ENCODE measurements around the gene THADA. TPM values are rescaled to one million over a fixed set of nuclear protein-coding genes. Genes with fewer than 3 reads are reported as not detected.

THADA gene
- polyA plus RNA-seq, 1 experiment, result 21.6 TPM

DNA sequence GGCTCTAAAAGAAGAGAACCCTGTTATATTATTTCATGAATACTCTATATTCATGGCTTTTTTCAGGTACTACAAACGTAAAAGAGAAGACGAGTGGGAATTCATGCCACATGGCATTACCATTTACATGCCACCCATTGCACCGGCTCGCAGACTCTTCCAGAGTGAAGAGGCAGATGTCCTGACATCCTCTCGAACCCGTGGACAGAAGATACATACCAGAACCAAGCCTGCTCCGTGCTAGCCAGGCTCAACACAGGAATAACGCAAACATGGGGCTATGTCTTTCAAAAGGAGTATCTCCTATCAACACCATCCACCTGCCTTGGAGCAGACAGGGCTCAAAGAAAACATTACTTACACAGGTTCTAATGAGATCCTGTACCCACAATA, 168.8 kb downstream of the THADA start:
- POLR2A ChIA-PET, result interaction anchor here (1.0 kb wide), 1 partner anchor 200 kb away, joined by 5 read pairs; the partner anchor contains the start of gene ZFP36L2

DNA sequence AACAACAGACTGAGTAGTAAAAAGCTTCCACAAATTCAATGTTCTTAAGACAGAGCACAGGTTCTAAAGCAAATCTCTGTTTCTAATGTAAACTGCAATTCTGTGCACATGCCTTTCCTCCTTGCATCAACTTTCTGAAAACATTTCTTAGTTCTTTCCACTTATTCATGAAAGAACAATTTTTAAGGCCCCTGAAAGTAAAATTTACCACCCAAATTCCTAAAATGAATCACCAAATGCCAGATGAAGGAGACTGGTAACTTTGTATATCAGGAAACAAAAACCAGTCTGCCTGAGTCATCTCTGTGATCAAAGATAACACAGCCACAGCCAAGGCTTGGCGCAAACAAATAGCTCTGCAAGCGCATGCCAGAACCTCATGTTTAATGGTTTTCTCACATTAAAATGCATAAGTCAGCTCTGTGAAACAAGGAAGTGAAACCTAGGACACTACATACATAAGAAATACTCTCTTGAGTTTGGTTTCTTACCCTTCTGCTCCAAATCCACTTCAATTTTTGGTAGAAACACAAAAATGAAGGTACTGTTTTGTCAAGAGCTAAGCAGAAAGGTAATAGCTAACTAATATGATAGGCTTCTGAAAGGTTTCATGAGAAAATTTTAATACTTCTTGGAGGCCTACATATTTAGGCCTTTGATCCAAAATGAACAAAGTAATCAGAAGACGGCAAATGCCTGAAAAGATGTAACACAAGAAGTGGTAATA, 169.4 kb downstream of the THADA start:
- H3K27me3 ChIP-seq (ENCODE audit: control insufficient read depth, insufficient read depth, low read length), result no peaks in the 10 kb centered on the region
- ChIA-PET POLR2A (interaction anchor here (0.6 to 1.0 kb wide), 2 partner anchors 185 to 200 kb away, joined by 3 to 5 read pairs; partner anchors contain the start of gene ZFP36L2), CTCF (no interaction called here)
- H3K36me3 ChIP-seq (ENCODE audit: control insufficient read depth, insufficient read depth, low read length), result no peaks in the 10 kb centered on the region
- peak; percentile 98 for DNase-seq (ENCODE audit: low read depth)
- H3K4me3 ChIP-seq (ENCODE audit: low read depth, low read length), result no peak overlapping the region
- TF ChIP-seq, protein P1, sequence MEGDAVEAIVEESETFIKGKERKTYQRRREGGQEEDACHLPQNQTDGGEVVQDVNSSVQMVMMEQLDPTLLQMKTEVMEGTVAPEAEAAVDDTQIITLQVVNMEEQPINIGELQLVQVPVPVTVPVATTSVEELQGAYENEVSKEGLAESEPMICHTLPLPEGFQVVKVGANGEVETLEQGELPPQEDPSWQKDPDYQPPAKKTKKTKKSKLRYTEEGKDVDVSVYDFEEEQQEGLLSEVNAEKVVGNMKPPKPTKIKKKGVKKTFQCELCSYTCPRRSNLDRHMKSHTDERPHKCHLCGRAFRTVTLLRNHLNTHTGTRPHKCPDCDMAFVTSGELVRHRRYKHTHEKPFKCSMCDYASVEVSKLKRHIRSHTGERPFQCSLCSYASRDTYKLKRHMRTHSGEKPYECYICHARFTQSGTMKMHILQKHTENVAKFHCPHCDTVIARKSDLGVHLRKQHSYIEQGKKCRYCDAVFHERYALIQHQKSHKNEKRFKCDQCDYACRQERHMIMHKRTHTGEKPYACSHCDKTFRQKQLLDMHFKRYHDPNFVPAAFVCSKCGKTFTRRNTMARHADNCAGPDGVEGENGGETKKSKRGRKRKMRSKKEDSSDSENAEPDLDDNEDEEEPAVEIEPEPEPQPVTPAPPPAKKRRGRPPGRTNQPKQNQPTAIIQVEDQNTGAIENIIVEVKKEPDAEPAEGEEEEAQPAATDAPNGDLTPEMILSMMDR (IDR thresholded peaks at IDR 0.05; ENCODE audit: insufficient read depth, low read depth, low read length), result no peak

More for the DNA sequence above, 168.8 kb downstream of the THADA start:
- no peak for DNase-seq (ENCODE audit: low read depth)
- no peaks in the 10 kb centered on the region for H3K36me3 ChIP-seq (ENCODE audit: control insufficient read depth, insufficient read depth, low read length)
- H3K4me3 ChIP-seq (ENCODE audit: low read depth, low read length), result no peak overlapping the region
- CTCF ChIA-PET, result no interaction called here
- TF ChIP-seq, protein P1 (IDR thresholded peaks at IDR 0.05; ENCODE audit: insufficient read depth, low read depth, low read length), result no peak
- H3K27me3 ChIP-seq (ENCODE audit: control insufficient read depth, insufficient read depth, low read length), result no peaks in the 10 kb centered on the region

DNA sequence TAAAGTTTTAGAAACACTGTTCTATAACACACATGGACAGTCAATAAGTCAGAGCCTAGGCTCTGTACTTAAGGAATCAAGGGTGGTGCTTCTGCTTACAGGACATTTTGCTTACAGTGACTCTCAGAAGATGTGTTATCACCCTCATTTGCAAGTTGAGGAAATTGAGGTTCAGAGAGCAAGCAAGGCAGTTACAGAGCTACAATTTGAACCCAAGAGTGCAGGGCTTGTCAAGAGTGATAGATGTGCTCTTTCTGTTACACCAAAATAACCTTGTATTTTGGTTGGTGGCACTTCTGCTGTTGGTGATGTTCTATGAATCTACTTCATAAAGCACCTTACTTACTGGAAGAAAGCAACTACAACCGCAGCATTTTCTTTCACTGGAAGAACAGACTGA, 170.2 kb downstream of the THADA start:
- Histone ChIP-seq H3K4me3 (ENCODE audit: low read depth, low read length) (no peak overlapping the region), H3K36me3 (ENCODE audit: control insufficient read depth, insufficient read depth, low read length) (no peaks in the 10 kb centered on the region), H3K27me3 (ENCODE audit: control insufficient read depth, insufficient read depth, low read length) (no peaks in the 10 kb centered on the region)
- ChIA-PET CTCF (no interaction called here), POLR2A (no interaction called here)
- no peak for DNase-seq (ENCODE audit: low read depth)
- TF ChIP-seq, protein P1 (IDR thresholded peaks at IDR 0.05; ENCODE audit: insufficient read depth, low read depth, low read length), result no peak

DNA sequence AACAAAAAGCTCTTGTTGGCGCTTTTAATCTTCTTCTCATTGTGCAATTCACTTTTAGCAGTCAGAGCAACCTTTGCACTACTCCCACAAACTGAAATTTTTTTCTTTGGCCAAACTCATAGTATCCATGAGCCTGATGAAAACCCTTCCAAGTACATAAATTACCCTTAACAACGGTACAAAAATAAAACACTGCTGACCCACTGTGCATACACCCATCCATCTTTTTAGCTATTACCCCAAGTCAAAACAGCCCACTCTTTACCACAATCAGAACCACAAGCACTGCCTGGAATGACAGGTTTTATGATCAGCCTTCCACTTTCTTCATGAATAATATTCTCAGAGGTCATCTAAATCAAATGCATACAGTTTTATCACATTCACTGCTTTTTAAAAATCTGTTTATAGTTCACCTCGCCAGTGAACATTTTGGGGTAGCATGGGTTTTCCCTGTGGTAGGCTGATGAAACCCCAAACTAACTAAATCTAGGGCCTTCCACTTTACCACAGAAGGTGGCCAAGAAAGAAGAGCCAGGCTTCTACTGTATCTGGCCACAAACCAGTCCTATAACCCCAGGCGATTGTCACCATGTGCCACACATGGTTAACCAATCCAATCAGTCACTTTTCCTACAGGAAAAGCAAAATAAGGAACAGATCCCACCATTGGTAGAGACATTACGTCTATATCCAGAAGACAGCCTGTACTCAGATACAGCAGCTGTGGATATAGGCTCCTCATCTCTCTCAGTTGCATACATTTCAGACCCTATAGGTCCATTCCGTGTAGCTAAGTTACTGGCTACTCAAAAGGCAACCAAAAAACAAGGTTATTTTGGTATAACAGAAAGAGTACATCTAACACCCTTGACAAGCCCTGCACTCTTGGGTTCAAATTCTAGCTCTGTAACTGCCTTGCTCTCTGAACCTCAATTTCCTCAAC, 171.3 kb downstream of the THADA start:
- Histone ChIP-seq H3K27me3 (ENCODE audit: control insufficient read depth, insufficient read depth, low read length) (no peaks in the 10 kb centered on the region), H3K36me3 (ENCODE audit: control insufficient read depth, insufficient read depth, low read length) (no peaks in the 10 kb centered on the region), H3K4me3 (ENCODE audit: low read depth, low read length) (no peak overlapping the region)
- ChIA-PET CTCF (interaction anchor here (0.7 kb wide), 1 partner anchor 477 kb away, joined by 3 read pairs; no protein-coding TSS in a partner anchor), POLR2A (no interaction called here)
- no peak for DNase-seq (ENCODE audit: low read depth)
- TF ChIP-seq, protein P1 (IDR thresholded peaks at IDR 0.05; ENCODE audit: insufficient read depth, low read depth, low read length), result no peak

DNA sequence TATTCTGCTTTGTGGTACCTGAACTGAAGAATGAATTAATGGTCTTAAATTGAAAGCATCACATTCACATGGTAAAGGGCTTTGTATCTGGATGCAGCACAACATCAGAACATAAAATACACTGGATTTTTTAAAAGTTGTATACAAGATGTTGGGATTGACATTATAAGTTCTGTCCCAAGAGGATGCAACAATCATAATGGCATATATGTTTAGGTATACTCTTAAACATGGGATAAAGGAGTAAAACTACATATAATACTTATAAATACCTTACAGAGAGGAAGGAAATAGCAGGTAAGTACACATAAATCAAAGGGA, 171.9 kb downstream of the THADA start:
- no peak for DNase-seq (ENCODE audit: low read depth)
- H3K36me3 ChIP-seq (ENCODE audit: control insufficient read depth, insufficient read depth, low read length), result no peaks in the 10 kb centered on the region
- no peak overlapping the region for H3K4me3 ChIP-seq (ENCODE audit: low read depth, low read length)
- H3K27me3 ChIP-seq (ENCODE audit: control insufficient read depth, insufficient read depth, low read length), result no peaks in the 10 kb centered on the region
- CTCF ChIA-PET, result no interaction called here
- TF ChIP-seq, protein P1 (IDR thresholded peaks at IDR 0.05; ENCODE audit: insufficient read depth, low read depth, low read length), result no peak
- POLR2A ChIA-PET, result no interaction called here

All from BJ (cell line).